Smooth muscle cell (in vitro differentiated cells): ENCODE results near the gene SARDH. TPM values are rescaled to one million over a fixed set of nuclear protein-coding genes. Genes with fewer than 3 reads are reported as not detected.

Experiments used
- DNase-seq: peaks from one replicate; lab custom pipeline; 2025; ENCODE audit not compliant: unreplicated experiment; lab: John Stamatoyannopoulos, UW
- H2AFZ ChIP-seq: fragments of 200-600 bp; sonication (generic); 2 replicates; pipeline ENCODE4 v1.6.0; 2016; ENCODE audit warnings: antibody characterized with exemption, low read depth, mild to moderate bottlenecking
- H3F3A ChIP-seq: fragments of 200-600 bp; sonication (generic); 2 replicates; pipeline ENCODE4 v1.6.0; 2017; ENCODE audit warnings: antibody characterized with exemption, low read depth
- H3K27ac ChIP-seq: fragments of 200-600 bp; sonication (generic); 2 replicates; pipeline ENCODE4 v1.5.1; 2016; ENCODE audit warnings: low read depth, mild to moderate bottlenecking
- H3K27me3 ChIP-seq: fragments of 200-600 bp; sonication (generic); 2 replicates; pipeline ENCODE4 v1.6.1; 2016; ENCODE audit warnings: low read depth, mild to moderate bottlenecking
- H3K36me3 ChIP-seq: fragments of 200-600 bp; sonication (generic); 2 replicates; pipeline ENCODE4 v1.5.1; 2016; ENCODE audit warnings: low read depth
- H3K4me1 ChIP-seq: fragments of 200-600 bp; sonication (generic); 2 replicates; pipeline ENCODE4 v1.5.1; 2016; ENCODE audit warnings: low read depth
- H3K4me2 ChIP-seq: fragments of 200-600 bp; sonication (generic); 2 replicates; pipeline ENCODE4 v1.6.0; 2016; ENCODE audit warnings: mild to moderate bottlenecking
- H3K4me3 ChIP-seq: fragments of 200-600 bp; sonication (generic); 2 replicates; pipeline ENCODE4 v1.5.1; 2016; ENCODE audit warnings: mild to moderate bottlenecking
- H3K79me2 ChIP-seq: fragments of 200-600 bp; sonication (generic); 2 replicates; pipeline ENCODE4 v1.6.0; 2016; ENCODE audit warnings: low read depth, mild to moderate bottlenecking
- H3K9ac ChIP-seq: fragments of 200-600 bp; sonication (generic); 2 replicates; pipeline ENCODE4 v1.6.0; 2016; ENCODE audit warnings: low read depth
- H3K9me3 ChIP-seq: fragments of 200-600 bp; sonication (generic); replicated peaks from 2 replicates; pipeline ENCODE4 v1.5.1; 2016; ENCODE audit warnings: low read depth
- H4K20me1 ChIP-seq: fragments of 200-600 bp; sonication (generic); 2 replicates; pipeline ENCODE4 v1.6.0; 2016; ENCODE audit warnings: low read depth
- CTCF ChIP-seq: fragments of 200-600 bp; sonication (generic); IDR thresholded peaks from 2 replicates; pipeline ENCODE4 v1.5.1; 2017; ENCODE audit warnings: borderline replicate concordance, mild to moderate bottlenecking, antibody characterized with exemption; ENCODE audit not compliant: insufficient read depth, poor library complexity, severe bottlenecking
- WGBS: methylation state at CpG from one replicate; pipeline ENCODE4 v1.1.7; 2016; ENCODE audit warnings: low lambda C conversion rate; 5-methylcytosine and 5-hydroxymethylcytosine counted together
- polyA plus RNA-seq: library from polyadenylated mRNA; unstranded; fragments of >200 nt; fragmentation: Nextera tagmentation; extraction: Ambion mirVana; gene quantifications from 2 replicates; pipeline ENCODE4 v1.2.1, GENCODE V29; 2016
- total RNA-seq: library from RNA; depleted of rRNA; stranded (reverse); fragments of >200 nt; gene quantifications from 2 replicates; pipeline ENCODE4 v1.2.3, GENCODE V29; 2014

SARDH gene
- total and polyA plus RNA-seq, 2 experiments from 2014 or later, result 3.3 to 10.1 TPM

- 96% methylated on average over 14 of the region's 32 CpGs for WGBS
- TF ChIP-seq CTCF, result no peak
- no peaks in the 10 kb centered on the region for H3K4me1 ChIP-seq
- H2AFZ ChIP-seq, result no peak overlapping the region
- H3K36me3 ChIP-seq, result no peaks in the 10 kb centered on the region
- H3K9me3 ChIP-seq, result no peaks in the 10 kb centered on the region
- H3K4me2 ChIP-seq, result no peak overlapping the region
- no peaks in the 10 kb centered on the region for H4K20me1 ChIP-seq
- no peak overlapping the region for H3K27ac ChIP-seq
- H3K9ac ChIP-seq, result no peak overlapping the region
- DNase-seq, result no peak
- H3K27me3 ChIP-seq, result no peaks in the 10 kb centered on the region
- H3F3A ChIP-seq, result no peaks in the 10 kb centered on the region
- no peaks in the 10 kb centered on the region for H3K79me2 ChIP-seq
- no peak overlapping the region for H3K4me3 ChIP-seq
These were observed 21.2 kb upstream of the SARDH start for GRCh38 chr9:133759146-133759900.

GRCh38 chr9:133758228-133758627 is 20.1 kb upstream of the SARDH start:
- DNase-seq, result no peak
- Histone ChIP-seq H4K20me1 (no peaks in the 10 kb centered on the region), H3K27me3 (no peaks in the 10 kb centered on the region), H3K4me2 (no peak overlapping the region), H3K9me3 (no peaks in the 10 kb centered on the region), H3K27ac (no peak overlapping the region), H3K4me3 (no peak overlapping the region), H3K4me1 (no peaks in the 10 kb centered on the region), H2AFZ (no peak overlapping the region), H3K9ac (no peak overlapping the region), H3K79me2 (no peaks in the 10 kb centered on the region), H3K36me3 (no peaks in the 10 kb centered on the region), H3F3A (no peaks in the 10 kb centered on the region)
- WGBS, result 96% methylated on average over 7 of the region's 7 CpGs
- TF ChIP-seq CTCF, result no peak

- no peak for TF ChIP-seq CTCF
- WGBS, result 93% methylated on average over 9 of the region's 9 CpGs
These were observed 16.6 kb upstream of the SARDH start for GRCh38 chr9:133754688-133755227.

GRCh38 chr9:133754187-133754586 is 16.0 kb upstream of the SARDH start:
- H3K9ac ChIP-seq, result no peak overlapping the region
- H3K4me1 ChIP-seq, result no peaks in the 10 kb centered on the region
- TF ChIP-seq CTCF, result no peak
- H3K4me2 ChIP-seq, result no peak overlapping the region
- no peaks in the 10 kb centered on the region for H4K20me1 ChIP-seq
- 96% methylated on average over 6 of the region's 6 CpGs for WGBS
- H3F3A ChIP-seq, result no peaks in the 10 kb centered on the region
- H3K27me3 ChIP-seq, result no peaks in the 10 kb centered on the region
- H3K36me3 ChIP-seq, result no peaks in the 10 kb centered on the region
- no peak overlapping the region for H3K4me3 ChIP-seq
- H2AFZ ChIP-seq, result no peak overlapping the region
- DNase-seq, result no peak
- no peaks in the 10 kb centered on the region for H3K79me2 ChIP-seq
- no peak overlapping the region for H3K27ac ChIP-seq
- H3K9me3 ChIP-seq, result no peaks in the 10 kb centered on the region

More at GRCh38 chr9:133754688-133755227, 16.6 kb upstream of the SARDH start:
- Histone ChIP-seq H2AFZ (no peak overlapping the region), H3K4me1 (no peaks in the 10 kb centered on the region), H3K9me3 (no peaks in the 10 kb centered on the region), H3K27ac (no peak overlapping the region), H3K4me3 (no peak overlapping the region), H4K20me1 (no peaks in the 10 kb centered on the region), H3K79me2 (no peaks in the 10 kb centered on the region), H3K4me2 (no peak overlapping the region), H3K36me3 (no peaks in the 10 kb centered on the region), H3F3A (no peaks in the 10 kb centered on the region), H3K9ac (no peak overlapping the region), H3K27me3 (no peaks in the 10 kb centered on the region)
- DNase-seq, result no peak
